ENCODE results near the gene COMMD2. TPM values are rescaled to one million over a fixed set of nuclear protein-coding genes. Genes with fewer than 3 reads are reported as not detected.

The COMMD2 gene
- total RNA-seq = 10 to 100 TPM; 16.6 to 28.3 (median 20.9) TPM

DNA sequence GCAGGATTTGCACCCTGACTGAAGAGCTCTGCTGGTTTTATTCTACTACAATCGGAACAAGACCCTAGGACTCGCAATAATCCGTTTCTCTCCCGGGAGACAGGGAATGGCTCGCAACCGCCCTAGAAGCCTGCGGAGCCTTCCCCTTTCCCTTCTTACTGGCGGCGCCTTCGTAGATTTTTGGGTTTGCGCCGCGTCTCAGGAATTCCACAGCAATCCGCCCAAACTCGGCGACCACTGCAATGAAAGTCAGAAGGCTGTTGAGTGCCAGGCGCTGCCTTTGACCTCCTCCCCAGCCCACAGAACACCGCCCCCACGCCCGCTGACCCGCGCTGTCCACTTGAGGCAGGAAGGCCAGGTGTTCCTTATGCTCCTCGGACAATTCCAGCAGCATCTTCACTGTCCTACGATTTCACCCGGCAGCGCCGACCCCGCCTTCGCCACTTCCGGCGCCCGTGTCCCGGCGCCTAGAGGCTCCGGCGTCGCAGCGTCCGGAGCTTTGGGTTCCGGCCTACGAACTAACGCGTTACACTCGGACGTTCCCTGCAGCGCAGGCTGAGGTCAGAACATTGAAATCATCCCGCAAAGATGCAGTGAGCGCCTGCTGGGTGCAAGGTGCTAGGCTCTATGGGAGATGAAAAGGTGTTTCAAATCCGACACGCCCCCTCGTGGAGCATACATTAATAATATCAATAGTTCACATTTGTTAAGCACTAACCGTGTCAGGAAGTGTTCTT, at the start of gene COMMD2:
Gene COMMD2 (minus strand): TSS at position 439 of the 737 bp plus-strand sequence. CDS start 45 bp downstream, at position 394.
- Histone ChIP-seq H3K36me3 (peaks cover 10 to 36% (median 21%) of the 10 kb centered on the region in 4 donors), H3K4me3 (peak within 1 kb of the TSS; percentile 73 to 89 (median 80)), H3K27me3 (no peaks in the 10 kb centered on the region), H3K9me3 (no peaks in the 10 kb centered on the region), H3K27ac (replicated peaks in 1 of 4) (peak within 1 kb of the TSS; percentile 82 to 88 (median 84)), H3K4me1 (peaks cover 3 to 30% (median 18%) of the 10 kb centered on the region in 4 donors)
- intact Hi-C loops (cut with DNase I) = no loop called here
- DNase-seq (ENCODE audit: extremely low spot score) = peak; percentile 92
- TF ChIP-seq POLR2A (IDR thresholded peaks at IDR 0.05; ENCODE audit: low read depth) = no peak
- peak; percentile 92 for TF ChIP-seq POLR2AphosphoS5 (IDR thresholded peaks at IDR 0.05)
- TF ChIP-seq, protein P1, sequence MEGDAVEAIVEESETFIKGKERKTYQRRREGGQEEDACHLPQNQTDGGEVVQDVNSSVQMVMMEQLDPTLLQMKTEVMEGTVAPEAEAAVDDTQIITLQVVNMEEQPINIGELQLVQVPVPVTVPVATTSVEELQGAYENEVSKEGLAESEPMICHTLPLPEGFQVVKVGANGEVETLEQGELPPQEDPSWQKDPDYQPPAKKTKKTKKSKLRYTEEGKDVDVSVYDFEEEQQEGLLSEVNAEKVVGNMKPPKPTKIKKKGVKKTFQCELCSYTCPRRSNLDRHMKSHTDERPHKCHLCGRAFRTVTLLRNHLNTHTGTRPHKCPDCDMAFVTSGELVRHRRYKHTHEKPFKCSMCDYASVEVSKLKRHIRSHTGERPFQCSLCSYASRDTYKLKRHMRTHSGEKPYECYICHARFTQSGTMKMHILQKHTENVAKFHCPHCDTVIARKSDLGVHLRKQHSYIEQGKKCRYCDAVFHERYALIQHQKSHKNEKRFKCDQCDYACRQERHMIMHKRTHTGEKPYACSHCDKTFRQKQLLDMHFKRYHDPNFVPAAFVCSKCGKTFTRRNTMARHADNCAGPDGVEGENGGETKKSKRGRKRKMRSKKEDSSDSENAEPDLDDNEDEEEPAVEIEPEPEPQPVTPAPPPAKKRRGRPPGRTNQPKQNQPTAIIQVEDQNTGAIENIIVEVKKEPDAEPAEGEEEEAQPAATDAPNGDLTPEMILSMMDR (IDR thresholded peaks at IDR 0.05) = peak; percentile 29 to 36 (median 33)
- WGBS = under 1% methylated on average over 11 of the region's 52 CpGs

DNA sequence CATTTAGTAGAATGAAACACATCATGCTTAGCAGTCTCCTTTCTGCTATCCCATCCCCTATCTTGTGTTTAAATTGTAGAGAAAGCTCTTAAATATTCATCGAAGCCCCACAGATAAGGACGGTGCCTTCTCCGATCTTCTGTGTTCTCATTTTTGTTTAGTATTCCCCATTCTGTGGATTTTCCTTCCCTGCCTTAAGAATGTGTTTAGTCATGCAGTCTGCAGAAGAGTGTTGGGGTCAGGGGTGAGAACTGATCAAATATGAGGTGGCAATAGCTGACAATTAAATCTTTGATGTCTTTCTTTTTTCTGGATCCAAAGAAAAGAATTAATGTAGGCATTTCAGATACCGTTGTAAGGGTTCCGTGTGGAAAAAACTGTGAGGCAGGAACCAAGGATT, 49.4 kb upstream of the COMMD2 start:
- 78% methylated on average over 5 of the region's 5 CpGs for WGBS
- H3K9me3 ChIP-seq = no peaks in the 10 kb centered on the region
- no peak overlapping the region for H3K4me3 ChIP-seq
- no peaks in the 10 kb centered on the region for H3K27me3 ChIP-seq
- no peak overlapping the region for H3K27ac ChIP-seq (replicated peaks in 1 of 4)
- H3K36me3 ChIP-seq = no peaks in the 10 kb centered on the region
- intact Hi-C loops (cut with DNase I) = no loop called here
- no peak for DNase-seq (ENCODE audit: extremely low spot score)
- H3K4me1 ChIP-seq = no peaks in the 10 kb centered on the region
- TF ChIP-seq, protein P1 (IDR thresholded peaks at IDR 0.05) = no peak
- TF ChIP-seq EP300 (IDR thresholded peaks at IDR 0.05) = no peak
- no peak for TF ChIP-seq POLR2AphosphoS5 (IDR thresholded peaks at IDR 0.05)
- no peak for TF ChIP-seq POLR2A (IDR thresholded peaks at IDR 0.05; ENCODE audit: low read depth)

DNA sequence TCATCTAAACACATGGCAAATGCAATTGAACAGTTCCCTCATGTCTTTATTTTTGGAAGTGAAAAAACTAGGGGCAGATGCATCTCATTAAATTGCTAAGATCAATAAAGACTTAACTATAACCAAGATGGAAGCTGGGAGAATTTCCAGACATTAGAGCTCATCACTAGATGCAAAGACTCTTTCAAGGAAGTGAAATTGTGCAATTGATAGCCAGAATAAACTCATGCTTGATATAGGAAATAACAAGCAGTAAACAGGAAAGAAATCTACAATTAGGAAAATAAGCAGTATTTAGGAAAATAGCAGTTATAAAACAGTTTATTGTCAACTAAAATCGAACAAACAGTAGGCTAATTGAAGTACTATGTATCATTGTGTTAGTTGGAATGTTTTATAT, 48.9 kb upstream of the COMMD2 start:
- intact Hi-C loops (cut with DNase I) = no loop called here
- no peak overlapping the region for H3K27ac ChIP-seq (replicated peaks in 1 of 4)
- no peaks in the 10 kb centered on the region for H3K27me3 ChIP-seq
- no peak for TF ChIP-seq POLR2AphosphoS5 (IDR thresholded peaks at IDR 0.05)
- TF ChIP-seq POLR2A (IDR thresholded peaks at IDR 0.05; ENCODE audit: low read depth) = no peak
- no peak for TF ChIP-seq EP300 (IDR thresholded peaks at IDR 0.05)
- TF ChIP-seq, protein P1 (IDR thresholded peaks at IDR 0.05) = no peak
- H3K36me3 ChIP-seq = no peaks in the 10 kb centered on the region
- H3K9me3 ChIP-seq = no peaks in the 10 kb centered on the region
- no peak overlapping the region for H3K4me3 ChIP-seq
- DNase-seq (ENCODE audit: extremely low spot score) = no peak
- 78% methylated on average over 1 of the region's 1 CpG for WGBS
- H3K4me1 ChIP-seq = no peaks in the 10 kb centered on the region

DNA sequence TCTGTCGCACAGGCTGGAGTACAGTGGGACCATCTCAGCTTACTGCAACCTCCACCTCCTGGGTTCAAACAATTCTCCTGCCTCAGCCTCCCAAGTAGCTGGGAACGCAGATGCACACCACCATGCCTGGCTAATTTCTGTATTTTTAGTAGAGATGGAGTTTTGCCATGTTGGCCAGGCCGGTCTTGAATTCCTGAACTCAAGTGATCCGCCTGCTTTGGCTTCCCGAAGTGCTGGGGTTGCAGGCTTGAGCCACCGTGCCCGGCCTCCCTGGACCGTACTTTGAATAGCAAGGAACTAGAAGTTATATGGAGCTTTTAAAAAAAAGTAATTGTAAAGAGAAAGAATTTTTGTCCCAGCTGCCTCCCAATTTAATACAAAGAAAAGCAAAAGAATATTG, 48.4 kb upstream of the COMMD2 start:
- Histone ChIP-seq H3K27me3 (no peaks in the 10 kb centered on the region), H3K9me3 (no peaks in the 10 kb centered on the region), H3K27ac (replicated peaks in 1 of 4) (no peak overlapping the region), H3K36me3 (no peaks in the 10 kb centered on the region), H3K4me1 (no peaks in the 10 kb centered on the region), H3K4me3 (no peak overlapping the region)
- intact Hi-C loops (cut with DNase I) = no loop called here
- TF ChIP-seq EP300 (IDR thresholded peaks at IDR 0.05) (no peak), POLR2A (IDR thresholded peaks at IDR 0.05; ENCODE audit: low read depth) (no peak), POLR2AphosphoS5 (IDR thresholded peaks at IDR 0.05) (no peak)
- TF ChIP-seq, protein P1 (IDR thresholded peaks at IDR 0.05) = no peak
- DNase-seq (ENCODE audit: extremely low spot score) = no peak
- WGBS = 92% methylated on average over 8 of the region's 8 CpGs
